GM20431 (cell line): ENCODE measurements around the gene ZNF366.
"Not testable (repeated sequence)": the region's sequence is repeated elsewhere in the genome, so short reads cannot be mapped to it uniquely, and the experiment has no call there.

Source experiments
- in situ Hi-C: fragments of 300-500 bp; cut with MseI, MboI; formaldehyde crosslinking; loops from one replicate; pipeline ENCODE4 v1.15.0; 2020; ENCODE audit warnings: low sequenced_read_pairs; ENCODE audit not compliant: unreplicated experiment

ZNF366 gene

GRCh38 chr5:72426019-72426418 is 81.2 kb downstream of the ZNF366 start:
- in situ Hi-C loops = no loop called here

- in situ Hi-C loops = no loop called here
Observed at GRCh38 chr5:72418271-72418670, 88.9 kb downstream of the ZNF366 start.

GRCh38 chr5:72417333-72418062 is 89.7 kb downstream of the ZNF366 start:
- in situ Hi-C loops = no loop called here

GRCh38 chr5:72415616-72416325 is 91.4 kb downstream of the ZNF366 start:
- in situ Hi-C loops = no loop called here

- in situ Hi-C loops = no loop called here
Observed at GRCh38 chr5:72412283-72413055, 94.7 kb downstream of the ZNF366 start.

GRCh38 chr5:72410688-72411295 is 96.4 kb downstream of the ZNF366 start:
- in situ Hi-C loops = no loop called here

GRCh38 chr5:72408603-72409002 is 98.6 kb downstream of the ZNF366 start:
- in situ Hi-C loops = no loop called here

GRCh38 chr5:72408127-72408526 is 99.1 kb downstream of the ZNF366 start:
- in situ Hi-C loops = no loop called here

GRCh38 chr5:72407541-72407940 is 99.7 kb downstream of the ZNF366 start:
- in situ Hi-C loops = no loop called here

- in situ Hi-C loops = no loop called here
Observed at GRCh38 chr5:72407078-72407477, 100.1 kb downstream of the ZNF366 start.

- in situ Hi-C loops = not testable (repeated sequence)
Observed at GRCh38 chr5:72404771-72405170, 102.4 kb downstream of the ZNF366 start.

GRCh38 chr5:72402959-72403628 is 104.1 kb downstream of the ZNF366 start:
- in situ Hi-C loops = no loop called here

GRCh38 chr5:72402381-72402890 is 104.8 kb downstream of the ZNF366 start:
- in situ Hi-C loops = no loop called here

- in situ Hi-C loops = no loop called here
Observed at GRCh38 chr5:72400950-72401349, 106.3 kb downstream of the ZNF366 start.

- in situ Hi-C loops = loop anchor here (25.0 kb wide), 1 partner anchor 114 kb away; the partner anchor contains the start of gene ZNF366
Observed at GRCh38 chr5:72397836-72398235, 109.4 kb downstream of the ZNF366 start.

GRCh38 chr5:72394688-72395087 is 112.5 kb downstream of the ZNF366 start:
- in situ Hi-C loops = loop anchor here (25.0 kb wide), 1 partner anchor 118 kb away; the partner anchor contains the start of gene ZNF366

- in situ Hi-C loops = loop anchor here (25.0 kb wide), 1 partner anchor 119 kb away; the partner anchor contains the start of gene ZNF366
Observed at GRCh38 chr5:72393052-72393451, 114.2 kb downstream of the ZNF366 start.
